PC-9 (cell line): ENCODE measurements around the gene C5orf15. TPM values are rescaled to one million over a fixed set of nuclear protein-coding genes. Genes with fewer than 3 reads are reported as not detected.

ENCODE experiments used
- BruUV-seq: library from RNA; stranded (reverse); fragments of 400-500 nt; replicated peaks from 2 replicates; lab custom pipeline; 2021; lab: Mats Ljungman, UMichigan
- CTCF ChIA-PET: fragments of 300-600 bp; sonication (Branson Sonifier 250); formaldehyde crosslinking; loops from one replicate; lab custom pipeline; 2022; ENCODE audit warnings: antibody characterized with exemption; lab: Charles Lee
- POLR2A ChIA-PET: fragments of 300-600 bp; sonication (Branson Sonifier 250); formaldehyde crosslinking; loops from one replicate; lab custom pipeline; 2022; ENCODE audit warnings: antibody characterized with exemption; ENCODE audit not compliant: unreplicated experiment; lab: Charles Lee
- DNase-seq, 2 experiments: peaks; one replicate each; pipeline versions ENCODE4 v3.0.0 to v3.0.0-alpha.2; 2015 to 2022; ENCODE audit warnings: mixed read lengths in 1 of 2
- H2AFZ ChIP-seq: fragments of 200-600 bp; sonication (generic); 2 replicates; pipeline ENCODE4 v1.8.1; 2017; ENCODE audit warnings: antibody characterized with exemption
- H3F3A ChIP-seq: fragments of 200-600 bp; sonication (generic); 2 replicates; pipeline ENCODE4 v1.8.1; 2017; ENCODE audit warnings: antibody characterized with exemption, mild to moderate bottlenecking, low read depth; ENCODE audit not compliant: insufficient read depth
- H3K27ac ChIP-seq: fragments of 200-600 bp; sonication (generic); 2 replicates; pipeline ENCODE4 v1.6.1; 2016; ENCODE audit warnings: mixed run types
- H3K27me3 ChIP-seq: fragments of 200-600 bp; sonication (generic); 2 replicates; pipeline ENCODE4 v1.6.1; 2016; ENCODE audit warnings: low read depth, mixed run types; ENCODE audit not compliant: insufficient read depth
- H3K36me3 ChIP-seq: fragments of 200-600 bp; sonication (generic); 2 replicates; pipeline ENCODE4 v1.6.1; 2016; ENCODE audit warnings: low read depth, mixed run types
- H3K4me1 ChIP-seq: fragments of 200-600 bp; sonication (generic); replicated peaks from 2 replicates; pipeline ENCODE4 v1.6.1; 2016; ENCODE audit warnings: mixed run types; ENCODE audit not compliant: insufficient read depth
- H3K4me2 ChIP-seq: fragments of 200-600 bp; sonication (generic); 2 replicates; pipeline ENCODE4 v1.6.1; 2017; ENCODE audit warnings: mixed run types
- H3K4me3 ChIP-seq: fragments of 200-600 bp; sonication (generic); 2 replicates; pipeline ENCODE4 v1.6.1; 2016; ENCODE audit warnings: mixed run types
- H3K79me2 ChIP-seq: fragments of 200-600 bp; sonication (generic); 2 replicates; pipeline ENCODE4 v1.6.1; 2017; ENCODE audit warnings: low read depth, mixed run types
- H3K9me2 ChIP-seq: fragments of 200-600 bp; sonication (generic); 2 replicates; pipeline ENCODE4 v1.8.1; 2017; ENCODE audit warnings: mild to moderate bottlenecking; ENCODE audit not compliant: insufficient read depth
- H3K9me3 ChIP-seq: fragments of 200-600 bp; sonication (generic); 2 replicates; pipeline ENCODE4 v1.8.1; 2016; ENCODE audit warnings: low read depth; ENCODE audit not compliant: insufficient read depth
- H4K20me1 ChIP-seq: fragments of 200-600 bp; sonication (generic); 2 replicates; pipeline ENCODE4 v1.8.1; 2017; ENCODE audit not compliant: insufficient read depth
- CTCF ChIP-seq: fragments of 200-600 bp; sonication (generic); conservative IDR thresholded peaks from 2 replicates; pipeline ENCODE4 v1.6.1; 2017; ENCODE audit warnings: mixed run types, antibody characterized with exemption, mild to moderate bottlenecking, moderate library complexity
- EZH2 ChIP-seq: fragments of 200-600 bp; sonication (generic); IDR thresholded peaks from 2 replicates; pipeline ENCODE4 v1.8.0; 2017; ENCODE audit warnings: antibody characterized with exemption, low read depth
- intact Hi-C: fragments of 100-400 bp; cut with micrococcal nuclease; formaldehyde crosslinking; loops from one replicate; pipeline ENCODE4 v1.10.0; 2022; ENCODE audit not compliant: unreplicated experiment
- total RNA-seq: library from RNA; stranded (reverse); gene quantifications from 2 replicates; pipeline ENCODE4 v1.2.3, GENCODE V29; 2021

C5orf15 gene
- total RNA-seq, 1 experiment from 2014 or later: 45.0 TPM

- no peaks in the 10 kb centered on the region for H3K27me3 ChIP-seq
- peaks cover 12% of the 10 kb centered on the region for H3K36me3 ChIP-seq
- no peak for TF ChIP-seq EZH2
- peak; percentile 67 for TF ChIP-seq CTCF
- peaks cover 60% of the 10 kb centered on the region for H3F3A ChIP-seq
- DNase-seq: no peak
- peaks cover 79% of the 10 kb centered on the region for H3K4me1 ChIP-seq
- peak overlapping the region; percentile 54; the same call in 1 of the 2 replicates for H3K4me2 ChIP-seq
- H2AFZ ChIP-seq: no peak overlapping the region
- POLR2A ChIA-PET: interaction anchor here (0.6 kb wide), 2 partner anchors 21 to 24 kb away, joined by 4 to 10 read pairs; no protein-coding TSS in a partner anchor
- BruUV-seq: no TSS peak
- no peak overlapping the region for H3K27ac ChIP-seq
- no peaks in the 10 kb centered on the region for H3K9me3 ChIP-seq
- no peaks in the 10 kb centered on the region for H3K9me2 ChIP-seq
- CTCF ChIA-PET: interaction anchor here (0.5 to 0.6 kb wide), 5 partner anchors 15 to 1386 kb away, joined by 3 to 9 read pairs (median 4); no protein-coding TSS in a partner anchor
- peaks cover 97% of the 10 kb centered on the region for H4K20me1 ChIP-seq
- peaks cover 100% of the 10 kb centered on the region for H3K79me2 ChIP-seq
- no peak overlapping the region for H3K4me3 ChIP-seq
- intact Hi-C loops: no loop called here
These were observed 28.3 kb upstream of the C5orf15 start for GRCh38 chr5:133996683-133997252.

- CTCF ChIA-PET: interaction anchor here (0.5 to 0.6 kb wide), 4 partner anchors 15 to 1209 kb away, joined by 3 to 4 read pairs (median 4); no protein-coding TSS in a partner anchor
- intact Hi-C loops: no loop called here
- no peak for DNase-seq
- POLR2A ChIA-PET: interaction anchor here (0.6 kb wide), 1 partner anchor 24 kb away, joined by 10 read pairs; no protein-coding TSS in a partner anchor
- Histone ChIP-seq H3K4me3 (no peak overlapping the region), H3K79me2 (peaks cover 100% of the 10 kb centered on the region), H3K4me2 (peak overlapping the region; percentile 54), H3K9me2 (no peaks in the 10 kb centered on the region), H3K27me3 (no peaks in the 10 kb centered on the region), H3F3A (peaks cover 62% of the 10 kb centered on the region), H4K20me1 (peaks cover 97% of the 10 kb centered on the region), H3K4me1 (peaks cover 73% of the 10 kb centered on the region), H3K36me3 (peaks cover 16% of the 10 kb centered on the region), H2AFZ (no peak overlapping the region), H3K27ac (0 out of 2 replicates have a peak overlapping the region, but pooled peaks have one; percentile 20), H3K9me3 (no peaks in the 10 kb centered on the region)
- TF ChIP-seq CTCF (no peak), EZH2 (no peak)
- BruUV-seq: no TSS peak
These were observed 27.6 kb upstream of the C5orf15 start for GRCh38 chr5:133995883-133996563.

- BruUV-seq: no TSS peak
- H3K27ac ChIP-seq: 0 out of 2 replicates have a peak overlapping the region, but pooled peaks have one; percentile 20
- H3K4me2 ChIP-seq: peak overlapping the region; percentile 54
- peaks cover 66% of the 10 kb centered on the region for H3K4me1 ChIP-seq
- peaks cover 20% of the 10 kb centered on the region for H3K36me3 ChIP-seq
- CTCF ChIA-PET: interaction anchor here (0.5 kb wide), 1 partner anchor 32 kb away, joined by 3 read pairs; no protein-coding TSS in a partner anchor
- no peak for DNase-seq
- H3K4me3 ChIP-seq: no peak overlapping the region
- H3K79me2 ChIP-seq: peaks cover 100% of the 10 kb centered on the region
- intact Hi-C loops: no loop called here
- TF ChIP-seq CTCF: no peak
- TF ChIP-seq EZH2: no peak
- H3K27me3 ChIP-seq: no peaks in the 10 kb centered on the region
- H3K9me2 ChIP-seq: no peaks in the 10 kb centered on the region
- H2AFZ ChIP-seq: no peak overlapping the region
- H3F3A ChIP-seq: peaks cover 59% of the 10 kb centered on the region
- H4K20me1 ChIP-seq: peaks cover 92% of the 10 kb centered on the region
- H3K9me3 ChIP-seq: no peaks in the 10 kb centered on the region
- POLR2A ChIA-PET: no interaction called here
These were observed 26.9 kb upstream of the C5orf15 start for GRCh38 chr5:133995341-133995740.
